NCI-H1417 treated with DMSO at 0.1 percent for 48 hours (cell line): ENCODE results near the gene CCDC178.
"Not testable (repeated sequence)": the region's sequence is repeated elsewhere in the genome, so short reads cannot be mapped to it uniquely, and the experiment has no call there.

Source experiments
- DNase-seq: peaks from one replicate; lab custom pipeline; 2025; lab: John Stamatoyannopoulos, UW

CCDC178 gene

DNA sequence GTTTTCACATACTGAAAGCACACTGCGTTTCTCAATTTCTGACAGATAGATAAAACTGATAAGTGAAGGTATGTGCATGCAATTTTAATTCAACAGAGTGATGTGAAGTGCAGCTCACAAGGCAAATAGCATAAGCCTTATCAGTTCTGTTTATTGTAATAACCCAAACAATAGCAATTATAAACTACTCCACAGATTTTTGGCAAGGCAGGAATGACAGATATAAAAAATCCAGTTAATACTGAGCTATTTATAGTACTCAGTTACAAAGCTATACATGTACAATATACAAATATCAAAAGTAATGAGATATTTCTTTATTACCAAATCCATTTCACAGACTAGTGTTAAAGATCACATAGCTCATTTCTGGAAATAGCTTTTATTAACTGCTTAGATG is 456.8 kb downstream of the CCDC178 start:
- no peak for DNase-seq

DNA sequence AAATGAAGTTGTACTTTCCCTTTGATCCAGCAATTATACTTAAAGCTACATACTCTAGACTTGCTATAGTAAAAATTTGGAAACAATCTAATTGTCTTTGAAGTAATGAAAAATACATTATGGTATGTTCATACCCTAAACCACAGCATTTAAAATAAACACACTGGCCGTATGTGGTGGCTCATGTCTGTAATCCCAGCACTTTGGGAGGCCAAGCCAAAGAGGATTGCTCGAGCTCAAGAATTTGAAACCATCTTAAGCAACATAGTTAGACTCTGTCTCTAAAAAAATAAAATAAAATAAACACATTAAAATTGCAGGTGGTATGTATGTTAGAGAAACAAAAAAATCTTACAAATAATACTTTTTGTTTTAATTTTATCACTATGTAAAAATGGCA is 459.6 kb downstream of the CCDC178 start:
- DNase-seq, result no peak

DNA sequence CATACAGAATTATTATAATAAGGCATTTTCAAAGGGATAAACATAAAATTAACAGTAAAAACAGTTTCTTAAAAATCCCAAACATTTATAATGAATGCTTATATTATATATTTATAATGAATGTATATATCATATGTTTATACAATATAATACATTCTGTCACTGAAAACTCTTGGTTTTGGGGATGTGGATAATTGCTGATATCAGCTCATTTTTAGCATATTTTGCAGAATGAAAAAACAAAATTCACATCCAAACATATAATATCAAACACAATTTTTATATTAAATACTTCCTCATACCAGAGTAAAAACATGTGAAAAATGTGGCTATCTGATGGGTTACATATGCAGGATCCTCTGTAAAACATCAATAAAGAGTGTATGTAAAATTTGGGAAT is 465.0 kb downstream of the CCDC178 start:
- no peak for DNase-seq

DNA sequence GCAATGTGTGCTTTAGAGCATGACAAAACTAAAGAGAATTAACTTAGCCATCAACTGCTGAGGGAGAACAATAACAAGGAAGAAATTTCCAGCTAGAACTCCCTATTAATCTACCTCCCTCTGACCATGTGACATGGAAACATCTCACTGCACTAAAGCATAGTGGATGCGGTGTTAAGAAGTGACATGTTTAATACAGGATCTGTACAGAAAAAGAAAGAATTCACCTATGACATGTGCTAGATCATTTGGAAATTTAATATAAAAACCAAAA is 465.4 kb downstream of the CCDC178 start:
- no peak for DNase-seq

DNA sequence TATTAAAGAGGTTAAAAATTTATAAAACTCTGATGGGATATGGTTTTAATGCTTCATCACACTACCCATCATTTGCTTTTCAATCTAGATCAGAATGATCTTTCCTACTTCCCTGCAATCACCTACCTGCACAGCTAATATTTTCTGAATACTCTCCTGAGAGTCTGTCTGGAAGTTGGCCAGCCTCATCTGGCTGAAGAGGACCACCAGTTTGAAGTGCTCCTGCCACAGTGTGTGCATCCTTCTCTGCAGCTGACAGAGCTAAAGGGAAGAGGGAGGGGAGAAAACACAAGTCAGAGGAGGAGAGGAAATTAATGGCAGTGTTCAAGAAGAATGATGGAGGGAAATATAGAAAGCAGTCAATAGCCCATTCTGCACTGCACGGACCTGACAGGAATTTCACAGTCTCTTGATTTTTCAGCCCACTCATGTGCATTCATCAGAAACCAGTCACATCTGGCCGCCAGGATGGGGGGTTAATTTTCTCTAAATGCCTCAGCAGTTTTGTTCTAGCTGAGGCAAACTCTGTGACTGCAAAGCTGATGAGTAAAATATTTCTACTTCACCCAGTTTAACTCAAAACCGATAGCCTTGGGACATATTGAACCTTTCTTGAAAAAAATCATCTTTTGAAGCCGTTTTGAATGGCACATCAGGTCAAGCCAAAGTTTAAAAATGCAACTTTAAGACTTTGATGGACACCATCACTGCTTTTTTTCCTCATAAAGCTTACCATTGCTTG is 465.9 kb downstream of the CCDC178 start:
- DNase-seq, result no peak

DNA sequence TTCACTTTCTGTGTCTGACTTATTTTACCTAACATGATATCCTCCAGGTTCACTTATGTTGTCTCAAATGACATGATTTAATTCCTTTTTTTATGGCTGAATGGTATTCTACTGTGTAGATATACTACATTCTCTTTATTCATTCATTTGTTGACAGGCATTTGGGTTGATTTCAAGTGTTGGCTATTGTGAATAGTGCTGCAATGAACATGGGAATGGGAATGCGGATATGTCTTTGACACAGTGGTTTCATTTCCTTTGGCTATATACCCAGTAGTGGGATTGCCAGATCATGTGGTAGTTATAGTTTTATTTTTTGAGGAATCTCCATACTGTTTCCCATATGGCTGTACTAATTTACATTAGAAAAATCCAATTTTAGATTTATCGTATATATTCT is 472.3 kb downstream of the CCDC178 start:
- DNase-seq, result no peak

DNA sequence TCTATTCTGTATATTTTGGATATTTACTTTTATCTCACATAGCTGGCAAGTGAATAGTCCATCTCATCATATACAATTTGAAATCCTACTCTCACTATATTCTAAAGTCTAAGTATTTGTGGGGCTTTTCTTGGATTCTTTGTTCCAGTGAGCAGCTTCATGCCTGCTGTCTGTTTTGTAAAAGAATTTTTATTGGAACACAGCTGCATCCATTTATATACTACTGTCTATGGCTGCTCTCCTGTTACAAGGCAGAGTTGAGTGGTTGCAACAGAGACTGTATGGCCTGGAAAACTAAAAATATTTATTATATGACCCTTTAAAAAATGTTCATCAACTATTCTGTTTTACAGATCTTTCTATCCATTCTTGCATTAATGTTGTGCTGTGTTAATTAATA is 474.4 kb downstream of the CCDC178 start:
- no peak for DNase-seq

DNA sequence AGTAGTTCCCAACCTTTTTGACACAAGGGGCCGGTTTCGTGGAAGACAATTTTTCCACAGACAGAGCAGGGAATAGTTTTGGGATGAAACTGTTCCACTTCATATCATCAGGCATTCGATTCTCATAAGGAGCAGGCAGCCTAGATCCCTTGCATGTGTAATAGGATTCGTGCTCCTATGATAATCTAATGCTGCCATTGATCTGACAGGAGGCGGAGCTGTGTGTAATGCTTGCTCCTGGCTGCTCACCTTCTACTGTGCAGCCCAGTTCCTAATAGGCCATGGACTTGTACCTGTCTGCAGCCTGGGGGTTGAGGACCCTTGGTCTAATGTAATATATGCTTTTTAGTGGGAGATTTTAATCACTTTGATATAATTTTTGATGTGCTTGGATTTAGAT is 479.0 kb downstream of the CCDC178 start:
- DNase-seq, result no peak

DNA sequence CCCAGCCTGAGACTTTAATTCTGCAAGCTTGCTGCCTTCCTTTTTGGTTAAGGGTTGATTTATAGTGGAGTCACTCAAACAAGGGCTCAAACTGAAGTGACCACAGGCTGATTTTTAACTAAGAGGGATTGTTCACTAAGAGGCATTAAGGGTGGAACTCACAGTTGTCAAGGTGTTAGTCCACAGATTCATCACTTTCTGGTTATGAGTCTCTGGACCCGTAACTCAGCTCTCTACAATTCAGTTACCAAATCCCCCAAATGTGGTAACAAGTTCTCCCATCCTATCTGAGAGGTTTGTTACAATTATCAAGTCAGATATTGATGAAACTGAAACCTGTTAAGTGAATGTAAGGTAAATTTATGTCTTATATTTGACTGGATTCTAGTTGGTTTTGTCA is 481.8 kb downstream of the CCDC178 start:
- DNase-seq, result no peak

DNA sequence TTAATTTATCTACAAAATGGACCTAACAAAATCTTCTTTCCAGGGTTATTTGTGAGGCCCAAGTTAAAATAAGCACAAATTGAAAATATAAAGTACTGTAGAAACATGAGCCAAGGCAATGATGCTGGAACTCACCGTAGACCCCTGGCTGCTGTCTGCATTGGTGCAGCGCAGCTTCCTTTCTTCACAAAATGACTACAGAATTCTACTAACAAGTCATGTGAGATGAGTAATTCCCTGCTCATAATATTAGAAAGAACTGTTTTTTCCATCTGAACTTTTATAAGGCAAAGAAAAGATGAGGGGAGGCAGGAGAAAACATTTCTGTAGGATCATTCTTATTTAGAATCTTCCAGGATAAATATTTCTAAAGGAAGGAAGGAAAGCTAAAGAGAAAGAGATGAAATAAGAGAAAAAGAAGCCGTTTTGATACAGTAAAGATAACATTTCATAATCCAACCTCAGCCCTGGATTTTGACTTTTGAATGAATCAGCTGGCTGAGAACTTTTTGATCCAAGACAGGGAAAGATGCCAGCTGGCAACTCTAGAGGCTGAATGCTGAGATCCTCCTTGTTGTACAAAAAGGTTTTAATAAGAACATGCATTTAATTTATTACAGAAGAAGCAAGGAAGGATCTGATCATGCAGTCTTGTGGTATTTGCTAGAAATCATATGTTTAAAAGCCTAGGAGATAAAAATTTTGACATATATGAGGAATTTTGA is 483.8 kb downstream of the CCDC178 start:
- no peak for DNase-seq

DNA sequence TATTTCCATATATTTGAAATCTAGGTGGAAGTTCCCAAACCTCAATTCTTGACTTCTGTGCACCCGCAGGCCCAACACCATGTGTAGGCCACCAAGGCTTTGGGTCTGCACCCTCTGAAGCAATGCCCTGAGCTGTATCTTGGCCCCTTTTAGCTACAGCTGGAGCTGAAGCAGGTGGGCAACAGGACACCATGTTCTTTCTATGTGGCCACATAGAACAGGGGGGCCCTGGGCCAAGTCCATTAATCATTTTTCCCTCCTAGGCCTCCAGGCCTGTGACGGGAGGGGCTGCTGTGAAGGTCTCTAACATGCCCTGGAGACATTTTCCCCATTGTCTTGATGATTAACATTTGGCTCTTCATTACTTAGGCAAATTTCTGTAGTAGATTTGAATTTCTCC is 488.2 kb downstream of the CCDC178 start:
- not testable (repeated sequence) for DNase-seq

DNA sequence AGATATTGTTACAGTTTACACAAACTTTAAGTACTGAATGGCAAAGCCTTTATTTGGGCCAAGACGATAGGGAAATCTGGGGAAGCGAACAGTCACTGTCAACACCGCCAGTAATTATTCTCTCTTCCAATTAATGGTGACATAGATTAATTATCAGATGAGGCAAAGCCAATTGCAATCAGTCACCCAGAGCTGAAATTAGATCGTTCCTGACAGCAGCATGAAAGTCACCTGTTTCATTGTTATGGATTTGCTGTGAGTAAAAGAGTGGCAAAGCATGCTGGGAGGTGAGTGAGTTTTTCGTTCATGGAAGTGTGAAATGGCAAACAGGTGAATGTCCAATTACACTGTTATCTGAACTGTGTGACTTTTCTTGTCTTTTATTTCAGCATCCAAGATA is 502.9 kb downstream of the CCDC178 start:
- DNase-seq, result peak; percentile 77

DNA sequence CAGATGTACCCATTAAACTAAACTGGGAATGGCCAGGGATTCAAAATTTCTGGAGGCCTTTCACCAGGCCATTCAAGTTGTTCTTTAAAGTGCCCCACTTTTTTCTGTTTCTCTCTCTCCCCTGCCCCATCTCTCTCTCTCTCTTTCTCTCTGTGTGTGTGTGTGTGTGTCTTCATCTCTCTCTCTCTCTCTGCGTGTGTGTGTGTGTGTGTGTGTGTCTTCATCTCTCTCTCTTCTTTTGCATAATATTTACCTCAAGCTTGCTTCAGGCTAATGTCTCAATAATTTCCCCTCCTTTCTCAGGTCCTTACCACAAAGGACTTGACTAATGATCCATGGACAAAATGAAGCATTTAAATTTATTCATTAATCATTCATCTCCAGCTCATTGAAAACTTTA is 503.5 kb downstream of the CCDC178 start:
- DNase-seq, result no peak

DNA sequence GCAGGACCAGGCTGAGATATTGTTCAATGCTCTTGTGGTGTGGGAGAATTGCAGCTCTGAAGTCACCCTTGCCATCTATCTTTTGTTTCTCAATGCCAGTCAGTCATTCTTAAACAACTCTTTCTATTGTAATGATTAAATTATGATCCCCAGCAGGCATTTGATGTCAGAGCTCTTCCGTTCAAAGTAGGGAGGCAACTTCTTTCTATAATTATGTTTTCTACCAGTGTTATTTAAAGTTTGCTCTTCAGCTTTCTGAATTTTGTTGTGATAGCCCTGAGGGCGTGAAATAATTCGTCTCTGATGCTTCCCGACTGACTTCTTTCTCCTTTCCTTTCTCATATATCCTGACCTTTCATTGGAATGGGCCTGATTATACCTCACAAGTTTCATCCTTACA is 506.3 kb downstream of the CCDC178 start:
- no peak for DNase-seq

DNA sequence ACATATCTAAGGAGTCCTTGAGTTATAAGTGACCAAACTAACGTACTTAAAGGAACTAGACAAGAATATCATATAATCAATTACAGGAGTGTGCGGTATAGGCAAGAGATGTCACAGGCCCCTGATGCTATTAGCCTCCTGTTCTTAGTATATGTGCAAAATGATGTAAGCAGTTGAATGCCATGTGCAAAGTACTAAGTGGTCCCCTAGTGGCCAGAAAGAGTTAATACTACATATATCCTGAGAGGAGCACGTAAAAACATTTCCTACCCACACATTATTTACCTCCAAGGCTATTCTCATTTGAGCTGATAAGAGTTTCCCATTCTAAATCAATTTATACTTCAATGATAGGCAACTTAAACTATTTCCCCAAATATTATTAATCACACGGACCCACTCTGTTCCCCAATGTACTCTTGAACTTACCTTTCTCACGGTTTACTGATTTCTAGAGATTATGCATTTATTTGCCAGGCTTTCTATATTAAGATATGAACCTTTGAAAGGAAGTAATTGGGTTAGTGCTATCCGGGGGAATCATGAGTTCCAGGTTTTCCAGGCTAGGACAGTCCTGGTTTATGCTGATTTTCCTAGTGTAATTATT is 509.7 kb downstream of the CCDC178 start:
- DNase-seq, result peak; percentile 5

DNA sequence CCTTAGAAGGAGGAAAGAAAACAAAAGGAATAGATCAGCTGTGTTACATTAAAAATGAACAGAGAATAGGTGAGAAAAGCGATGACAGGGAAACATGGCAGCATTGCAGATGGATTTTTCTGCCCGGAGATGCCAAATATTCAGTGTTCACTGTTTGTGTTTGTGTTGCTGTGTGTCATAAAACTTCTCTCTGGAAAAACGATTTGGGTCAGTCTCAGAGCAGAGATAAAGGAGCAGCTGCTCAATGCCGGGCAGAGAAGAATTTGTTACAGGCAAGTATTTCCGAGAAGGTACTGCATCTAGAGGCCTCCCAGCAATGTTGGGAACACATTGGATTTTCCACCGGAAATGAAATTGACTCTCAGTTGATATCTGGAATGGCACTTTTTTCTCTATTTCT is 511.3 kb downstream of the CCDC178 start:
- no peak for DNase-seq

DNA sequence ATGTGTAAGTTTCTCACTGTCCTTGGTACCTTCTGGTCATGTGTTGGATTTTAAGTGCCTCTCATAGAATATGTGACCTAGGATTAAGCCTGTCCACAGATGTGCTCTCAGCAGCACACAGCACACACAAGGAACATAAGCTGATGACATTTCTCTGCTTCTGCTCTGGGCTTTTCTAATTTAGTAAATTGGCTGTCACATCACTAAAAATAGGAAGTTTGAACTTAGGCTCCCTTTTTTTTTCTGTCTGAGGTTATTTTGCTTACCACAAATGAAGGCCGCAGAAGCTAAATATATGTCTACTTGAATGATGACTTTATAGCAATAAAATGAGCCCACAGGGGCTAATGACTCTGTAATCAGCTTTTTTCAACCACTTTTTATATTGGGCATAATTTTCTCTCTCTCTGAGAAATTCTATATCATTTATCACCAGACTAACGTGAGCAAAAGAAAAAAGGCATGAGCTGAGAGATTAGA is 517.5 kb downstream of the CCDC178 start:
- DNase-seq, result no peak

DNA sequence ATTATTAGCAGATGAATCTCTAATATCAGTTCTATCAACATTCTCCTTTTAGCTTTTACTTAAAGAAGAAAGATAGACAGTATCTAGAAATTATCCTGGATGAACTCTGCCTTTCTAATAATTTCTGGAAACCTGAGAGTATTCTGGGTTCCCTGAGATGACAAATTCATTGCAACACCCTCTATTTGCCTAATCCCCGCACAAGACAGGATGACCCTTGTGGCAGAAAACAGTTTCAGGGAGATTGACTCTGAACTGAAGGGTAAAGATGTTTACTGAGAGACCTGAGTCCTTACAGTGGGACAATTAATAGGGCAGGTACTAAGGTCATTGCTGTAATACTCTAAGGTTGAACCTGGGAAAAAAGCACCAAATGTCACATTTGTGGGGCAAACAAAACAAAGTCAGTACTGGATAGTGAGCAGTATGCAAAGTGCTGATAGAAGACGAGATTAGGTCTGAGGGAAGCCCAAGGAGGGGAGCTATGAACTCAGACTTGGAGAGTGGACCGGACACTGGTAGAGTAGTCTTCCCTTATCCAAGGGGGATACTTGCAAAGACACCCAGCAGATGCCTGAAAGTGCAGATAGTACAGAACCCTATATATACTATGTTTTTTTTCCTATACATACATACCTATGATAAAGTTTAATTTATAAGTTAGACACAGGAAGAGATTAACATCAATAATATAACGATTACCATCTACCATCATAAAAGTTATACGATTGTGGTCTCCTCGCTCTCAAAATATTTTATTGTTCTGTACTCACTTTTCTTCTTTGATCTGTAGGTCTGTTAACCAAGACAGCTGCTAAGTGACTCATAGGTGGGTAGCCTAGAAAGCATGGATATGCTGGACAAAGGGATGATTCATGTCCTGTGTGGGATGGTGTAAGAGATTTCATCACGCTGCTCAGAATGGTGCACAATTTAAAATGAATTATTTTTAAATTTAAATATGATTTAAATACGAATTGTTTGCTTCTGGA is 519.4 kb downstream of the CCDC178 start:
- DNase-seq, result no peak

DNA sequence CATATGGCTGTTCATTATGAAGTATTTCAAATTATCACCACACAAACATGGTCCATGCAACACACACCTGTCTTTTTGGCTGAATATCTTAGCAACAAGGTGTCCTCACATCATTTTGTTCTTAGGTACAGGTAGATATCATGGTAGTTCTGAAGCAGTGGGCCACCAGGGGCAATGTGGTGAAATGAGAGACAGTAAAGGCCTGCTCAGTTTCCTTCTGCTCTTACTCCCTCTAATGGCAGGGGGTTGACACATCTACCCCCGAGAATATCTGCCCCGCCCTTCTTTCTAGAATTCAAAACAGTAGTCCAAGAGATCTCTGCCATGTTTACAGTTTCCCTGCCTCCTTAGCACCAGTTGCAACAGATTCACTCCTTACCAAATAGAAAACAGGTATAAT is 520.7 kb downstream of the CCDC178 start:
- DNase-seq, result peak; percentile 40

DNA sequence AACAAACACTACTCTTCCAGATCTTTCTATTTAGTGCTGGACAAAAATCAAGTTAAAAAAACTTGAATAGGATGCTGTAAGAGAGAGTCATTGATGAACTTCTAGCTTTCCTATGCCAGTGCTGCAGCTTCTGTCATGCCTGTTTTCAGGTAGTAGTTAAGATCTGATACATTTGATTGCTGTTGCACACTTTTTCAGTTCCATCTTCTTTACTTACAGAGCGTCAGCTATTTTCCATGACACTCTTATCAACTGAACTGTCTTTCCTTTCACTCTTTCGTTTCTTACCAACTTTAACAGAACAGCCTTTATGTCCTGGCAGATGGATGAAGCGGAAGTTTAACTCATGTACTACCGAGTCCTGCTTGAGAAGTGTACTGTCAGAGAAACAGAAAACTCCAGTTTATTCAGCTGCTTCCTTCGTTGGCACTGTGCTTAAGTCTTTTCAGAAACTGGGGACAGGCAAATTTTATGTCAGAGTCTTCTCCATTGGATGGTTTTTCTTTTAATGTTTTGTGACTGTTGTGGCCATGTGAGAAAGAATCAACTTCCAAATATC is 521.8 kb downstream of the CCDC178 start:
- no peak for DNase-seq

DNA sequence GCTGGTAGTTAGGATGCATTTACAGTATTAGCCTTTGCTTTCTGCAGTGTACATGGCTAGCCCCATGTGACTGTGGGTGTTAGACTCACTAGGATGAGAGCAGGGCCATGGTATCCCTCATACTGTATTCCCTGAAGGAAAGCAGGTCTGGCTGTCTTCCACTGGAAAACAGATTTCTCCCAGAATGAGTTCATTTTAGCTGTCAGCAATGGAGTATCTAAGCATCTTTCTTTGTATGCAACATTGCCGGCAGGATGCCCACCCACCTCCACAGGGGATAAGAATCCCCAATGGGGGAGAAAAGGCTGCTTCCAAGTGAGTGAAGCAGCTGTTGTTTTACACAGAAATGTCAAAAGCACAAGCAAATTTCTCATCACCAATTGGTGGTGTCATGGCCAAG is 525.0 kb downstream of the CCDC178 start:
- DNase-seq, result no peak
